GM21529 (cell line): ENCODE data around the gene KAT2A.

Experiments used
- ATAC-seq: cut with Tn5 transposase; IDR thresholded peaks from one replicate; pipeline ENCODE4 v1.9.1; 2021; ENCODE audit not compliant: unreplicated experiment

The KAT2A gene

GRCh38 chr17:42096360-42097111 lies 24.6 kb downstream of the KAT2A start:
- ATAC-seq: no peak

GRCh38 chr17:42094375-42095069 lies 26.6 kb downstream of the KAT2A start:
- ATAC-seq: no peak

GRCh38 chr17:42092939-42093338 lies 28.2 kb downstream of the KAT2A start:
- ATAC-seq: no peak

- no peak for ATAC-seq
Observed at GRCh38 chr17:42090964-42091790, 30.0 kb downstream of the KAT2A start.

GRCh38 chr17:42088736-42089135 lies 32.4 kb downstream of the KAT2A start:
- ATAC-seq: no peak

GRCh38 chr17:42087736-42088705 lies 33.1 kb downstream of the KAT2A start:
- no peak for ATAC-seq

GRCh38 chr17:42087042-42087701 lies 34.0 kb downstream of the KAT2A start:
- no peak for ATAC-seq

GRCh38 chr17:42081516-42082129 lies 39.5 kb downstream of the KAT2A start:
- no peak for ATAC-seq

- no peak for ATAC-seq
Observed at GRCh38 chr17:42079541-42079940, 41.6 kb downstream of the KAT2A start.

- no peak for ATAC-seq
Observed at GRCh38 chr17:42078396-42079043, 42.6 kb downstream of the KAT2A start.

- ATAC-seq: no peak
Observed at GRCh38 chr17:42077755-42078154, 43.4 kb downstream of the KAT2A start.

GRCh38 chr17:42076797-42077559 lies 44.2 kb downstream of the KAT2A start:
- ATAC-seq: no peak

- no peak for ATAC-seq
Observed at GRCh38 chr17:42075789-42076188, 45.4 kb downstream of the KAT2A start.

GRCh38 chr17:42072323-42073187 lies 48.6 kb downstream of the KAT2A start:
- ATAC-seq: no peak

- ATAC-seq: no peak
Observed at GRCh38 chr17:42071810-42072209, 49.4 kb downstream of the KAT2A start.

- ATAC-seq: no peak
Observed at GRCh38 chr17:42068979-42069378, 52.2 kb downstream of the KAT2A start.

- ATAC-seq: no peak
Observed at GRCh38 chr17:42067371-42068091, 53.6 kb downstream of the KAT2A start.
